K562 (cell line): Measurements from ENCODE around the gene HMG20B. TPM values are rescaled to one million over a fixed set of nuclear protein-coding genes. Genes with fewer than 3 reads are reported as not detected.

ENCODE experiments used
- ATAC-seq: fragments of 200-7000 bp; cut with Tn5 transposase; 3 replicates; pipeline ENCODE4 v1.9.1; 2020; ENCODE audit warnings: moderate library complexity
- BruUV-seq: library from RNA; stranded (reverse); fragments of 400-500 nt; replicated peaks from 2 replicates; lab custom pipeline; 2021; lab: Mats Ljungman, UMichigan
- CTCF ChIA-PET: fragments of 300-600 bp; formaldehyde crosslinking; extraction: SDS; loops from one replicate; lab custom pipeline; 2021; ENCODE audit warnings: low intra/inter-chr PET ratio; lab: Yijun Ruan, JAX
- POLR2A ChIA-PET: fragments of 300-600, 350-650 bp; sonication (Branson Sonifier 250); formaldehyde crosslinking; extraction: SDS; loops from one replicate; lab custom pipeline; 2021; ENCODE audit warnings: antibody characterized with exemption, inconsistent platforms; lab: Yijun Ruan, JAX
- DNase-seq, 4 experiments: peaks; one replicate each; pipeline versions ENCODE4 v3.0.0 to v3.0.0-alpha.2; 2011 to 2018; ENCODE audit warnings: low spot score in 3 of 4, mixed read lengths in 3 of 4; ENCODE audit errors: extremely low read depth in 1 of 4
- FAIRE-seq: peaks from 2 replicates; lab custom pipeline; 2011; peaks lifted over from hg19 to GRCh38; lab: Jason Lieb, UNC
- H2AFZ ChIP-seq: 2 replicates; pipeline ENCODE4 v1.6.0; 2011; ENCODE audit warnings: low read depth, low read length, control low read depth, inconsistent platforms
- H3K27ac ChIP-seq: fragments of 200-600 bp; 3 replicates; pipeline ENCODE4 v1.8.0; 2011; ENCODE audit warnings: low read depth, mild to moderate bottlenecking, control low read depth, inconsistent platforms, low read length, moderate library complexity, mixed read lengths; ENCODE audit errors: extremely low read depth
- H3K27me3 ChIP-seq, 2 experiments: fragments of 300-600 bp in 1 of 2; 2 replicates in 1 of 2; 3 replicates in 1 of 2; pipeline versions ENCODE4 v1.6.0 to v1.8.0; 2011; ENCODE audit warnings: inconsistent platforms in 2 of 2, low read length in 2 of 2, mild to moderate bottlenecking in 1 of 2, mixed read lengths in 1 of 2, moderate library complexity in 1 of 2; ENCODE audit not compliant: control insufficient read depth in 2 of 2, insufficient read depth in 2 of 2
- H3K36me3 ChIP-seq: fragments of 300-600 bp; 3 replicates; pipeline ENCODE4 v1.8.0; 2011; ENCODE audit warnings: mild to moderate bottlenecking, low read length, inconsistent platforms; ENCODE audit not compliant: control insufficient read depth, insufficient read depth
- H3K4me1 ChIP-seq, 2 experiments: fragments of 200-600 bp in 1 of 2; replicated peaks in 1 of 2; 2 replicates in 1 of 2; 3 replicates in 1 of 2; pipeline versions ENCODE4 v1.5.1 to v1.8.0; 2011; ENCODE audit warnings: inconsistent platforms in 2 of 2, low read length in 2 of 2, mild to moderate bottlenecking in 1 of 2, mixed read lengths in 1 of 2, moderate library complexity in 1 of 2; ENCODE audit not compliant: control insufficient read depth in 2 of 2, insufficient read depth in 2 of 2
- H3K4me2 ChIP-seq: 2 replicates; pipeline ENCODE4 v1.6.1; 2011; ENCODE audit warnings: low read length, control low read depth, inconsistent platforms, mixed read lengths; ENCODE audit not compliant: insufficient read depth
- H3K4me3 ChIP-seq: fragments of 200-600 bp; sonication (generic), shearing (Covaris generic); 2 replicates; pipeline ENCODE4 v1.5.1; 2016; ENCODE audit warnings: control low read depth, inconsistent platforms
- H3K79me2 ChIP-seq: fragments of 200-600 bp; 3 replicates; pipeline ENCODE4 v1.8.0; 2011; ENCODE audit warnings: low read length, inconsistent platforms; ENCODE audit not compliant: control insufficient read depth, insufficient read depth
- H3K9ac ChIP-seq, 2 experiments: 2 replicates each; pipeline versions ENCODE4 v1.6.0 to v1.6.1; 2011; ENCODE audit warnings: low read depth in 2 of 2, low read length in 2 of 2, control low read depth in 1 of 2, inconsistent platforms in 1 of 2, mild to moderate bottlenecking in 1 of 2, mixed read lengths in 1 of 2; ENCODE audit not compliant: insufficient read depth in 1 of 2
- H3K9me1 ChIP-seq: one replicate; pipeline ENCODE4 v1.6.0; 2011; ENCODE audit warnings: inconsistent platforms, mild to moderate bottlenecking, low read length, moderate library complexity; ENCODE audit not compliant: control insufficient read depth, insufficient read depth
- H3K9me3 ChIP-seq: replicated peaks from 2 replicates; pipeline ENCODE4 v1.5.1; 2011; ENCODE audit warnings: low read depth, low read length, inconsistent platforms; ENCODE audit not compliant: control insufficient read depth, insufficient read depth
- H4K20me1 ChIP-seq: replicated peaks from 2 replicates; pipeline ENCODE4 v1.6.1; 2011; ENCODE audit warnings: low read length, inconsistent platforms, mixed read lengths; ENCODE audit not compliant: control insufficient read depth, insufficient read depth
- BMI1 ChIP-seq: fragments of 150-350 bp; IDR thresholded peaks from 2 replicates; pipeline ENCODE4 v1.6.1; 2014; ENCODE audit warnings: low read length
- FOS ChIP-seq: IDR thresholded peaks from 3 replicates; pipeline ENCODE4 v1.6.1; 2011; ENCODE audit not compliant: insufficient read length; ENCODE audit errors: extremely low read depth
- NFIC ChIP-seq: fragments of 450-650 bp; IDR thresholded peaks from 2 replicates; pipeline ENCODE4 v1.6.1; 2017; ENCODE audit warnings: mild to moderate bottlenecking, inconsistent platforms
- POLR2G ChIP-seq: fragments of 200-400 bp; formaldehyde crosslinking; IDR thresholded peaks from 2 replicates; pipeline ENCODE4 v1.6.1; 2017; ENCODE audit warnings: low read depth, mild to moderate bottlenecking, antibody characterized with exemption, low read length, moderate library complexity
- SMARCB1 ChIP-seq: IDR thresholded peaks from 2 replicates; pipeline ENCODE4 v1.6.1; 2011; ENCODE audit warnings: improper control_type of control experiment, low read depth; ENCODE audit not compliant: insufficient read length
- TEAD4 ChIP-seq, 2 experiments: sonication (generic) in 1 of 2; formaldehyde crosslinking in 1 of 2; IDR thresholded peaks; 2 replicates each; pipeline versions ENCODE4 v1.6.1 to v1.8.0; 2012 to 2022; ENCODE audit warnings: borderline replicate concordance in 1 of 2, inconsistent platforms in 1 of 2, low read length in 1 of 2, mild to moderate bottlenecking in 1 of 2, missing genetic modification reagents in 1 of 2
- TFE3 ChIP-seq: fragments of 450-650 bp; formaldehyde crosslinking; IDR thresholded peaks from 2 replicates; pipeline ENCODE4 v1.4.0; 2020; ENCODE audit warnings: mild to moderate bottlenecking, mixed read lengths
- YBX1 ChIP-seq: fragments of 450-650 bp; IDR thresholded peaks from 2 replicates; pipeline ENCODE4 v1.7.1; 2016; ENCODE audit warnings: mild to moderate bottlenecking
- ZBTB33 ChIP-seq: sonication (generic); formaldehyde crosslinking; IDR thresholded peaks from 2 replicates; pipeline ENCODE4 v1.8.1; 2023; ENCODE audit warnings: mild to moderate bottlenecking, missing genetic modification reagents
- ZNF143 ChIP-seq: sonication (generic); formaldehyde crosslinking; IDR thresholded peaks from 2 replicates; pipeline ENCODE4 v1.9.0; 2022; ENCODE audit warnings: mild to moderate bottlenecking, missing genetic modification reagents
- WGBS: fragments of 100-300 bp; shearing (Covaris generic); methylation state at CpG from one replicate; pipeline ENCODE4 v1.1.6; 2016; ENCODE audit warnings: low coverage, mixed read lengths; ENCODE audit not compliant: insufficient coverage; ENCODE audit errors: missing lambda C conversion rate; 5-methylcytosine and 5-hydroxymethylcytosine counted together
- in situ Hi-C: fragments of 300-500 bp; cut with MboI; formaldehyde crosslinking; loops from 4 replicates; pipeline ENCODE4 v1.15.0; 2018; ENCODE audit warnings: inconsistent platforms, mixed read lengths
- intact Hi-C: fragments of 100-400 bp; cut with micrococcal nuclease; formaldehyde crosslinking; loops from 2 replicates; pipeline ENCODE4 v1.14.2; 2022
- polyA plus RNA-seq, 8 experiments: library from polyadenylated mRNA; depleted of rRNA in 4 of 8; stranded (reverse) in 5 of 8; unstranded in 3 of 8; fragments of >200 nt; fragmentation: Nextera tagmentation in 2 of 8; fragmentation: Illumina TruSeq in 1 of 8; extraction: Ambion mirVana in 2 of 8; extraction: Trizol in 1 of 8; gene quantifications; 2 replicates each; pipeline versions ENCODE4 v1.2.1 to v1.2.3, GENCODE V29; 2011 to 2014; ENCODE audit warnings: inconsistent platforms in 1 of 8, missing spikeins in 1 of 8
- total RNA-seq, 7 experiments: library from RNA; depleted of rRNA in 6 of 7; stranded (reverse); fragments of >200 nt in 6 of 7; fragmentation: Illumina TruSeq in 2 of 7; extraction: Trizol in 2 of 7; gene quantifications; 2 replicates each; pipeline versions ENCODE4 v1.2.1 to v1.2.3, GENCODE V29; 2011 to 2021; ENCODE audit warnings: low replicate concordance in 1 of 7

HMG20B gene
- total and polyA plus RNA-seq, 9 of the 15 experiments (the other 6 are each of a cell fraction or from before 2014, with no cell fraction given), result 0.35 to 172 (median 38.6) TPM

- ChIA-PET POLR2A (interaction anchor here (1.2 to 1.4 kb wide), 2 partner anchors 10 to 11 kb away, joined by 3 to 4 read pairs; no protein-coding TSS in a partner anchor), CTCF (no interaction called here)
- 97% methylated on average over 15 of the region's 29 CpGs for WGBS
- H3K4me3 ChIP-seq, result no peak overlapping the region
- DNase-seq (no peak), FAIRE-seq (no peak), ATAC-seq (no peak)
- H3K9me1 ChIP-seq, result peaks cover 2% of the 10 kb centered on the region
- no peaks in the 10 kb centered on the region for H3K79me2 ChIP-seq
- H2AFZ ChIP-seq, result no peak overlapping the region
- intact Hi-C loops, result no loop called here
- H3K9me3 ChIP-seq, result no peaks in the 10 kb centered on the region
- no peak for TF ChIP-seq NFIC
- TF ChIP-seq FOS, result no peak
- no peak for TF ChIP-seq TFE3
- no peak for TF ChIP-seq SMARCB1
- no peak for TF ChIP-seq TEAD4 (IDR thresholded peaks at IDR 0.05; ENCODE audit: low read length)
- TF ChIP-seq TEAD4 (CRISPR knock-in tag; IDR thresholded peaks at IDR 0.05; ENCODE audit: borderline replicate concordance), result no peak
- TF ChIP-seq BMI1, result no peak
- TF ChIP-seq ZBTB33 (CRISPR knock-in tag), result peak; percentile 64; the same call in 1 of the 2 replicates
- no peak for TF ChIP-seq YBX1
- TF ChIP-seq ZNF143 (CRISPR knock-in tag), result no peak
- peak; percentile 48 for TF ChIP-seq POLR2G
- no peaks in the 10 kb centered on the region for H3K27me3 ChIP-seq
- BruUV-seq, result no TSS peak
- H3K4me1 ChIP-seq, result peaks cover 0 to 31% of the 10 kb centered on the region in 2 experiments; a peak in 2 of 5 replicates
- H3K36me3 ChIP-seq, result peaks cover 68% of the 10 kb centered on the region; the same call in 2 of the 3 replicates
- H3K4me2 ChIP-seq, result no peak overlapping the region
- peaks cover 12% of the 10 kb centered on the region; the same call in 1 of the 2 replicates for H4K20me1 ChIP-seq
- in situ Hi-C loops, result no loop called here
- H3K27ac ChIP-seq, result no peak overlapping the region
- peak overlapping the region in 1 of 2 experiments; percentile 17; a peak in 1 of 4 replicates for H3K9ac ChIP-seq
Measured at GRCh38 chr19:3531716-3532115, 41.0 kb upstream of the HMG20B start.
